ENCODE results near the gene C8G. TPM values are rescaled to one million over a fixed set of nuclear protein-coding genes. Genes with fewer than 3 reads are reported as not detected.

C8G gene
- total RNA-seq, 1 experiment from 2014 or later, result not detected

DNA sequence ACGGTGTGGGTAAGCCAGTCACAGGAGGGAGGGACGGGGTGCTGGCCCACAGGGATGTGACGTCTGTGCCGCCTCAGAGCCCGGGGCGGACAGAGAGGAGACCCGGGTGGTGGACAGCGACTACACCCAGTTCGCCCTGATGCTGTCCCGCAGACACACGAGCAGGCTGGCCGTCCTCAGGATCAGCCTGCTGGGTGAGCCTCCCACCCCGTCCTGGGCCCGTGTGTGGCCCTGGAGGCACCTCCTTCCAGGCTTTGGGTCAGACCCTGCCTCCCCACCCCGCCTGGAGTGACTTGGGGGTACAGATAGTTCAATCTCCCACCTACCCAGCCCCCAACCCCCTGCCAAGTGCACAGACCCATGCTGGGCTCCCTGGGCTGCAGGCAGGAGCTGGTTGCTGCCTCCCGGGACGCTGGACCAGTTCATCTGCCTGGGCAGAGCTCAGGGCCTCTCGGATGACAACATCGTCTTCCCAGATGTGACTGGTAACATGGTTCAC is 8.8 kb downstream of the C8G start:
- no peak for DNase-seq (ENCODE audit: low read depth)

DNA sequence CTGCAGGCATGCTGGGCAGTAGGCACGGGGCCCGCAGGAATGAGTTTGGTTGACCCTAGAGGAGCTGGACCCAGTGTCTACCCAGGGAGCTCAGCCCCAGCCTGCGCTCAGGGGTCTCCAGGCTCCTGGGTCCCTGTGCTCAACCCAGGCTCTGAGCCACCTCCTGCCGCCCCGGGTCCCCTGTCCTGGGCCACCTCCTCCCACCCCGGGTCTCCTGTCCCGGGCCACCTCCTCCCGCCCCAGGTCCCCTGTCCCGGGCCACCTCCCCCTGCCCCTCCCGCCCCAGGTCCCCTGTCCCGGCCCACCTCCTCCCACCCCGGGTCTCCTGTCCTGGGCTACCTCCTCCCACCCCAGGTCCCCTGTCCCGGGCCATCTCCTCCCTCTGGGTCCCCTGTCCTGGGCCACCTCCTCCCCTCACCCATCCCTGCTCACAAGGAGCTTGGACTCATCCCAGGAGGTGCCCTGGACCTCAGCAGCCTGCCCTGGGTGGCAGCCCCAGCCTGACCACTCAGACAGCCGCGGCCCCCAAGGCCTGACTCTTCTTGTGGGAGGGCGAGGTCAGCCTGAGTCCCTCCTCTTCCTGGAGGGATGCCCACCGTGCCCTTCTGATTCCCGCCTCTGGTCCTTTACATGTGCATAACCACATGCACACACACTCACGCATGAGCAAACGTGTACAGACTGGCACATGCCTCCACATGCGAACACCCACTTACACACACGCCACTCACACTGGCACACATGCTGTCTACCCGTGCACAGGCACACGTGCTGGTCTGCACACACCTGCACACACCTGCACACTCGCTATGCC is 9.4 kb downstream of the C8G start:
- no peak for DNase-seq (ENCODE audit: low read depth)

DNA sequence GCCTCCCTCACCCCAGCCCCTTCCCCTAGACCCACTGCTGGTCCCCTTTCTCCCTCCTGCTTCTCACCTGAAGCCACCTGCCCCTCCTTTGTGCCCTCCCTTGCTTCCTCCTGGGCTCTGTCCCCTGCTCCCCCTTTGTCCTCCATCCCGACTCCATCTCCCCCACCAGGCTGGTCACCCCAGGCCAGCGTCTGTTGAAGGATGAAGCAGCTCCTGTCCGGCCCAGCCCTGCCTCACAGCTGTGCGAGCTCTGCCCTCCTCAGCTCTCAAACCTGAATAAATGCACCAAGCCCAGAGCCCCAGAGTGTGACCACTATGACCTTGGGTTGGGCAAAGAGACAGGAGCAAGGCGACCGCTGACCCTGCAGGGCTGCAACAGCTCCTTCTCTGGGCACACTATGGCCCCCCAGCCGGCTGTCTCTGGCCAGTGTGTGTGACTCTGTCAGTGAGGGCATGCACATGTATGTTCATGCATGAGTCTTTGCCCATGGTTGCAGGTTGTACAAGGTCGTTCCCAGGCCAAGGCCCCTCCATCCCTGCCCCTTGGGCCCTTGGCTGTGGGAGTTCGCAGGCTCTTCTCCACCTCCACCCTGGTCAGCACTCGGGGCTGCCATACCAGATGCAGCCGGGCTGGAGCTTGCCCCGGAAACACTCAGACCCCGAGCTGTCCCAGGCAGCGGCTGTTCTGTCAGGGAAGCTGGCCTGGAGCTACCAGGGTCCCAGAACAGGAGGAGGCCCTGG is 10.3 kb downstream of the C8G start:
- DNase-seq (ENCODE audit: low read depth), result no peak

DNA sequence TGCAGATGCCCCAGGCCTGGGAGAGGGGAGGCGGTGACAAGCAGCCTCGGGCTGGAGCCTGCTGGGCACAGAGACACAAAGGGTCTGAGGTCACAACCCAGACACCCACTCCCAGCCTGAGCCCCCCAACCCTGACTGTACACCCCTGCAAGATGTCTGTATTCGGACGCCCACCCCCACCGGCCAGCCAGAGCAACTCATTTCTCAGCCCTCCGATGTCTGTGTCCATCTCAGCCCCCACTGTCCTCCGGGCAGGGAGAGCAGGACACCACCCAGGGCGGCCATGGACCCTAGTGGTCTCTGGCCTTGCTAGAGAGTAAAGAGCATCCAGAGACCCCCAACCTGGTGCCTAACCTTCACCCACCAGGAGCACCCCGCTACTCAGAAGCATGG is 10.9 kb downstream of the C8G start:
- DNase-seq (ENCODE audit: low read depth), result no peak

DNA sequence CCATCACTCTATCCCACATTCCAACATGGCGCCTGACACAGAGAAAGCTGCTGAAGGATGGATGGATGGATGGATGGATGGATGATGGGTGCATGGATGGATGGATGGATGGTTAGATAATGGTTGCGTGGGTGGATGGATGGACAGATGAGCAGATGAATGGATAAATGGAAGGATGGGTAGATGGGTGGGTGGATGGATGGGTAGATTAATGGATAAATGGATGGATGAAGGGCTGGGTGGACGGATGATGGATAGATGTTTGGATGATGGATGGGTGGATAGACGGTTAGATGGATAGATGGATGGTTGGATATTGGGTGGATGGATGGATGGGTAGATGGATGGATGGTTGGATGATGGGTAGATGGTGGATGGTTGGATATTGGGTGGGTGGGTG is 11.6 kb downstream of the C8G start:
- no peak for DNase-seq (ENCODE audit: low read depth)

DNA sequence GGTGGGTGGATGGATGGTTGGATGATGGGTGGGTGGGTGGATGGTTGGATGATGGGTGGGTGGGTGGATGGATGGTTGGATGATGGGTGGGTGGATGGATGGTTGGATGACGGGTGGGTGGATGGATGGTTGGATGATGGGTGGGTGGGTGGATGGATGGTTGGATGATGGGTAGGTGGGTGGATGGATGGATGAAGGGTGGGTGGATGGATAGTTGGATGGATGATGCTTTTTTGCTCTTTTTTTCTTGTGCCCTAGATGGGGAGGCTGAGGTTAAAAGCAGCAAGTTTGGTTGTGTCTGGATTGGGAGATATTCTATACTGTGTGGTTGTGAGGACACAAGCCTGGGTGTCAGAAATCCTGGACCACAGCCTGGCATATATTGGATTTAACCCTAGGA is 12.4 kb downstream of the C8G start:
- DNase-seq (ENCODE audit: low read depth), result no peak

DNA sequence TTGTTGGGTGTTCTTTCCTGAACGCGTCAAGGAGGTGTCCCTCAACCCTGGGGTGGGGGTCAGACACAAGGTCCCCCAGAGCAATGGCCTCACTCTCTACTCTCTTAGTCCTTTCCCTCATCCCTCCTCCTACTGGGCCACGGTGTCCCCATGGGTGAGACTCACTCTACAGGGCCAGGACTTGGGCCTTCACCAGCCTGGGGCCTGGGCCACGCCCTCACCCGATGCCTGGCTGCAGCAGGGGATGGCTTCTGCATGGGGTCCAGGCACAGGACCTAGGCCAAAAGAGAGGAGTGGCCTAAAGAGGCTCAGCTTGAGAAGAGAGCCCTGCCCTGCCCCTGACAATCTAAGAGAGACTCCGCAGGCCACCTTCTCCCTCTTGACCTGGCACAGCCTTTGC is 12.9 kb downstream of the C8G start:
- DNase-seq (ENCODE audit: low read depth), result no peak

DNA sequence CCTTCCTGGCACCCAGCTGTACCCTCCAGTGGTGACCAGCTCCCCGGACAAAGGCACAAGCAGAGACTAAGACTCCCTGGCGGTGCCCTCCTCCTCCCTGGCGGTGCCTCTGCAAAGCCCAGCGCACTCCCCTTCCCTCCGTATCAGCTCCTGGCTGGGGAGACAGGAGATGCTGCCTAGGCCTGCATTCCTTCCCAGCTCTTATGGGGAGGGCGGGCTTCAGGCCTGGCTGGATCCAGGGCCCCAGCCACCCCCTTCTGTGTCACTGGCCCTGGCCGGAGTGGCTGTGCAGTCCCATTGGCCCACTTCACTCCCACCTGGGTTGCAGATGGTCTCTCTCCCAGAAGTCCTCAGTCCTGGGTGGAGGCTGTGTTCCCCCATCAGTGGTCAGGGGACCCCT is 13.4 kb downstream of the C8G start:
- no peak for DNase-seq (ENCODE audit: low read depth)

DNA sequence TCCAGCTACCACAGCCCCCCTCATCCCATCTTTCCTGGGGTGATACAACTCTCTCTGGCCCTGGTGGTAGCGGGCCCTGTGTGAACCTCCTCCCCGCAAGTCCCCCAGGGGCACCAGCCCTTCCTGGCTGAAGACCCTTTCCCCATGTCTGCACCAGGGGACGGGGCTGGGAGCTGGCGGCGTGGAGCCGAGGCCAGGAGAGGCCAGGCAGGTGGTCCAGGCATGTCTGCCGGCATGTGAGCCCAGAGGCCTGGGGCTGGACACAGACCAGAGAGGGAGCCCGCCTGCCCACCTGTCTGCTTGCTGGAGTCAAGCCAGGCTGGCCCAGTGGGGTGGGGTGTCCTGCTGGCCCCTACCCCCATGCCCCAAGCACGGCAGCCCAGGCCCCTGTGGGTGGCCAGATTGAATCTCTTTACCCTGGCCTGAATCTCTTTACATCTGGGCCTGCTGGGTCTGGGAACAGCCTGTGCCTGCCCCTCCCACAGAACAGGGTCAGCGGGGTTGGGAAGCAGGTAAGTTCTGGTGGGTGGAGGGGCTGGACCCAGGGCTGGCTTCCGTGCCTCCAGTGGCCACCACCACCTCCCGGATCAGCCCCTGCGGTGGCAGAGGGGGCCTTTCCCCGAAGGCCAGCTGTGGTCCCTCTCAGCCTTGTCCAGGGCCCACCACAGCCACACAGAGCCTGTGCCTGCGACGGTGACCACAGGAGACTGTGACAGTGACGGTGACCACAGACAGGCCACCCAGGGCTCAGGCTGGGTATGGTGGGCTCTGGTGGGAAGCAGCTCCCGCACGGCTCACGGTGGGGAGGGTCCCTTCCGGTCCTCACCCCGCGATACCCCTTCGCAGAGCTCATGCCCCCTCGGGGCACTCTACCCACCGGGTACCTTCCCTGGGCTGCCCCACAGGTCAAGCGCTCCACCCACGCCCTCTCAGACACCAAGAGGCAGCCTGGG is 14.1 kb downstream of the C8G start:
- DNase-seq (ENCODE audit: low read depth), result no peak

DNA sequence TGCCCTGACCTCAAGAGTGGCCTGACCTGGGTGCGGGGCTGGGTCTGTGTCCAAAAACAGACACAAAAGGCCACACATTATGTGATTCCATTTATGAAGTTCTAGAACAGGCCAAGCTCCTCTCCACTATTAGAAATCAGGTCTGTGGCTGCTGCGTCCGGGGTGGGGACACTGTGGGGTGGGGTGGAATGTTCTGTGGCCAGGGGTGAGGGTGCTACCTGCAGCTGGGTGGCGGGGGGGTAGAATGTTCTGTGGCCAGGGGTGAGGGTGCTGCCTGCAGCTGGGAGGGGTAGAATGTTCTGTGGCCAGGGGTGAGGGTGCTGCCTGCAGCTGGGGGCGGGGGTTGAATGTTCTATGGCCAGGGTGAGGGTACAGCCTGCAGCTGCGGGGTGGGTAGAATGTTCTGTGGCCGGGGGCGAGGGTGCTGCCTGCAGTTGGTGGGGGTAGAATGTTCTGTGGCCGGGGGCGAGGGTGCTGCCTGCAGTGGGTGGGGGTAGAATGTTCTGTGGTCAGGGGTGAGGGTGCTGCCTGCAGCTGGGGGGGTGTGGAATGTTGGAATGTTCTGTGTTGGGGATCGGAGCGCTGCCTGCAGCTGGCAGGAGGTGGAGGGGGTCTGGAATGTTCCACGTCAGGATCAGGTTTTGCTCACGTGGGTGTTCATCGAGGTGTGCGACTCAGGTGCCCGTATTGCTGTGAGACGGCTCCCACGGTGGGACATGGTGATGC is 15.3 kb downstream of the C8G start:
- DNase-seq (ENCODE audit: low read depth), result no peak

DNA sequence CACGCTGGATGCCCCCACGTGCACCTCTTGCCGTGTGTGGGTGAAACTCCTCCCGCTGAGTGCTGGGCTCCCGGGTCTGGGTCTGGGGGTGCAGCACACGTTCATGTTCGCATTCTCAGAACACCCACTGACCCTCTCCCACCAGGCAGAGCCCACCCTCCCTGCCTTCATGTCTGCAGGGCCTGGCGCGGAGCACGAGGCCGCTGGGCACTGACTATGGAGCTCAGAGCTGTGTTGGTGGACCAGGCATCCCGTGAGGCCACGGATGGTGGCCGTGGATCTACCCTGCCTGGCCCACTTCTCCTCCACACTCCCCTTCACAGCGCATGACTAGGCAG is 15.9 kb downstream of the C8G start:
- DNase-seq (ENCODE audit: low read depth), result no peak

DNA sequence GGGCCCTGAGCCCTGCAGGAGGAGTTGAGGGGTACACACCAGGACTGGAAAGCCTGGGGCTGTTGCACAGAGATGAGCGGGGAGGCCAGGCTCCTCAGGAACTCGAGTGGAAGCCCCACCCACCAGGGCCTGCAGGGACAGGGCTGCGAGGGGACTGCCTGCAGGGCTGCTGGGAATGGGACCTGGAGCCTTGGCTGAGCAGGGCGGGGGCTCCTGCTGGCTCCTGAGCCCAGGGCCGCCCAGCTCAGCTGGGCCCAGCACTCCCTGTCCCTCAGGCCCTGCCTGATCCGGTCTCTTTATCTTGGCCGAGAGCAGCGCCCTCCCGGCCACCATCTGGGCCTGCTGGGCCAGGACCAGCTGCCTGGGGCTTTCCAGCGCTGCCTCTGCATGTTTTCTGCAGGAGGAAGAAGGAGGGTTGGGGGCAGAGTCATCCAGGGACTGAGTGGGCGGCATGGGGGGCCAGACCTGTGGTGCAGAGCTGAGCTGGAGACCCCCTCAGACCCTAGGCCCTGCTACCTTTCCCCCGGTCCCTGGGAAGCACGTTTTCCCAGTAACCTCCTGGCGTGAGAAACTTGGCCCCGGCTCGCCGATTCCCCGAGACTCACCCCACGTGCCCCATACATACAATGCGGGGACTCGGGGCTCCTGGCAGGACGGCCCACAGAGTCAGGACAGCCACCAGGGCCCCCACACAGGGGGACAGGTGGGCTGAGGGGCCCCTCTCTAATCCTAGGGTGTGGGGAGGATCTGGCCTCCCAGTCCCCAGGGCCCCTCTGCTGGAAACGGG is 16.4 kb downstream of the C8G start:
- no peak for DNase-seq (ENCODE audit: low read depth)

DNA sequence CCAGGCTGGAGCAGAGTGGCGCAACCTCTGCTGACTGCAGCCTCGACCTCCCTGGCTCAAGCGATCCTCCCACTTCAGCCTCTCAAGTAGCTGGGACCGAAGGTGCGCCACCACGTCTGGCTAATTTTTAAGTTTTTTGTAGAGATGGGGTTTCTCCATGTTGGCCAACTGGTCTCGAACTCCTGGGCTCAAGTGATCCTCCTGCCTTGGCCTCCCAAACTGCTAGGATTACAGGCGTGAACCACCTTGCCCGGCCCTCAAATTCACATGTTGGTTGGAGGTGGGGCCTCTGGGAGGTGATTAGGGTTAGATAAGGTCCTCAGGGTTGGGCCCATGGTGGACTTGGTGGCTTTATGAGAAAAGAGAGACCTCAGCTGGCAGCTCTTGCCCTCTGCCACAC is 17.1 kb downstream of the C8G start:
- DNase-seq (ENCODE audit: low read depth), result no peak

DNA sequence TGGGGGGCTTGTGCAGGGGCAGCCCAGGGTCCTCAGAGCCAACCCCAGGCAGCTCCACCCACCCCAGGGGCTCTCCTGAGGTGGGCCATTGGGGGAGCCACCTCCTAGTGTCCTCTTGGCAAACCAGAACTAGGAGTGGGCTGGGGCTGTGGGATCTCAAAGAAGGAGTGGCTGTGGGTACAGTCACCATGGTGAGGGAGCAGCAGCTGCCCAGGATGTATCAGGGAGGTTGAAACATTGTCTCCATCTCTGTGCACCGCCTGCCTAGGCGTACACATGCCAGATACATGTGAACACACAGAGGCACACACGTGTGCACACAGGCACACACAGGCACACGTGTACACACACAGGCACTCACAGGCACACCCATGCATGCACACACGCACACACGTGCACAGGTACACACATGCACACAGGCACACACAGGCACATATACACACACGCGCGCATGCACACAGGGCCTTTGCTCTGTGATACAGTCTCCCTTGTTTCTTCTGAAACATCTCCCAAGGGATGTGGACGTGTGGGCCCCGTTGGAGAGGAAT is 17.7 kb downstream of the C8G start:
- DNase-seq (ENCODE audit: low read depth), result no peak

DNA sequence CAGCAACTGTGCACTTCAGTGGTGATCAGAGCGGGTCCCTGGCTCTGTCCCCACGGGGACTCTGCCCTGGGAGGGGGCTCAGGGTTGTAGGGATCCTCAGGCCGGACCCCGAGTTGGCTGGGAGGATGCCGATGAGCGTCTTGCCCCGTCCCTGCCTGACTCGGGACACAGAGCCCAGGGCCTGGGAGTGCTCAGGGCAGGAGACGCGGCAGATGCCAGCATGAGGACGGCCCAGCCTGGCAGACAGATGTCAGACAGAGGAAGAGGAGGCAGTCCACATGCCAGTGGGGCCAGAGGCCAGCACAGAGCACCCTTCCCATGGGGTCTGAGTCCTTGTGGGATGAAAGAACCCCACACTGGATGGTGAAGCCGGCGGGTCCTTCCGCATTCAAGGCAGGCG is 18.3 kb downstream of the C8G start:
- DNase-seq (ENCODE audit: low read depth), result no peak

DNA sequence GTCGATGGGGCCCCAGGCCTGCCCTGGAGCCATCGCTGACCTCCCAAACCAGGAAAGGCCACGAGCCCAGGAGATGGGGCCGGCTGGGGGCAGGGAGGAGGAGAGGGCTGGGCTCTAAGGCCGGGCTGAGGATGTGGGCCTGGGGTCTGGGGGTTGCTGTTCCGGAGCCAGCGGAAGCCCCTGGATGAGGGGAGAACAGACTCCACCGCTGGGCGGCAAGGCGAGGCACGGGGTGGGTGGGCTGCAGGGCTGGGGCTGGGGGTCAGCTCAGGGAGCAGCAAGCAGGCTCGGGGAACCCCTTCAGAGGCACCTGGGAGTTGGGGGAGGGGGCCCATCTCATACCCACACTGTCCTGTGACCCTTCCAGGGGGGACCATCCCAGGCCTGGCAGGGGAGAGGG is 18.7 kb downstream of the C8G start:
- no peak for DNase-seq (ENCODE audit: low read depth)

DNA sequence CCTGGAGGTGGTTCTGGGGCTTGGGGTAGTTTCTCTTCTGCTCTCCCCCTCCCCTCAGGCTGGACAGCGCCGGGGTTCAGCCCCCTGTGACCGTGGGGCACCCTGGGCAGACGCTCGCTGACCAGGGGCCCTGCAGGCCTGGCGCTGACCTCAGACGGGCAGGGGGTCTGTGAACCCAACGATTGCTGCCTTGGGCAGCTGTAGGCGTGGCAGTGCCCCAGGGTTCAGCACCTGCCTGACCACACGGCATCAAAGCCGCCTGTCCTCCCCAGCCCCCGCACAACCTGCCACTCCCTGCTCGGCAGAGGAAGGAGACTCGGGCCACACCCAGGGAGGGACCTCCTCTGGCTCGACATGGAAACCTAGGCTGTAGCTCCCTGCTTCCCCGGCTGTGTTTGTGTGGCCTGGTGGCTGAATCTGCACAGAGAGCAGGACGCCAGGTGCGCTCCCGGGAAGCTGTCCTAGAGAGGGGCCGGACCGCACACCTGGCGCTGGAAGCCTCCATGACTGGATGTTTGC is 19.2 kb downstream of the C8G start:
- no peak for DNase-seq (ENCODE audit: low read depth)

DNA sequence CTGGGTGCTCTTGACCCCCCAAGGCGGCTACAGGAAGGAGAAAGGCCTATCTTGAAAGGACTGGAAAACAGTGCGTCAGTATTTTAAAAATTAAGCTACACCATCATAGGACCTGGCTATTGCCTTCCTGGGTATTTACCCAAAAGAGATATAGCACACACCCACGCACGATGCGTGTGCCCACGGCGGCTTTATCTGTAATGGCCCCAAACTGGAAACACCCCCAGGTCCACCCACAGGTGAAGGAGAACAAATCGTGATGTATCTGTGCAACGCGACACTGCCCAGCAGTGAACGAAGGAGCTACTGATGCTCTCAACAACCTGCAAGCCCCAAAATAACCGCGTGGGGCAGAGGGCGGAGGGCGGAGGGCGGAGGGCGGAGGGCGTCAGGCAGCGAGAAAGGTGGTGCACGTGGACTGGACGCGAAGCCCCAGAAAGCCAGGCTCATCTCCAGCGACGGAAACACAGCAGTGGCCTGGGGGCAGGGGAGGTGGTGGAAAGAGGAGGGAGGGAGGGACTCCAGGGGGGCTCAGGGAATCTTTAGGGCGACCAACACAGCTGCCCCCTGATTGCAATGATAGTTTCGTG is 19.9 kb downstream of the C8G start:
- DNase-seq (ENCODE audit: low read depth), result no peak

DNA sequence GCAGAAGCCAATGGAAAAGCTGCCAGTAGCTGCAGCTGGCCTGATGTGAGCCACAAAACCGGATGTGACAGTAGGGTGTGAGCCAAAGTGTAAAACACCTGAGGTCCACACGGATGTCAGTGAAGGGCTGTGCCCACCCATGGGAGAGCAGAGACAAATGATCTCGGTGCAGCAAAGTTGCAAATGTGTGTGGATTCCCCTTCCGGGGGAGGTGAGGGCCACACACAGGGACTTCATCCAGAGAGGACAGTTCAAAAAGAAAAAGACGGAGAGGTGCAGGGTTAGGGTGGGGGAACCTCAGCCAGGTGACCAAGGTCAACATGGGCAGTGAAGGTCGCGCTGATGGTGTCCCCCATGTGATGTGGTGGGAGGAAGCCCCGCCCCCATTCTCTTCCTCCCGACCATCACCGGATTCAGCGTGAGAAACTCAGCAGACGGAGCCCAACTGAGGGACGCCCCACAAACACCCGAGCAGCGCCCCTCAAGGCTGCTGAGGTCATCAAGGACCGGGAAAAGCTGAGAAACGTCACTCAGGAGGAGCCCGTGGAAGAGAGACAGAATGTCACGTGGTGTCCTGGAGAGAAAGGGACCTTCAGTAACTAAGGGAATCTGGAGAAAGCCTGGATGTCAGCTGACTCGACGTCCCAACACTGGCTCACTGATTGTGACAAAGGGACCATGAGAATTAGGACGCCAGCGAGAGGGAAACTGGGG is 20.9 kb downstream of the C8G start:
- no peak for DNase-seq (ENCODE audit: low read depth)
